K562 treated with DMSO at 1 percent for 48 hours (cell line): ENCODE data around the gene SLC22A4. TPM values are rescaled to one million over a fixed set of nuclear protein-coding genes. Genes with fewer than 3 reads are reported as not detected.

Experiments
- total RNA-seq: library from RNA; unstranded; fragments of 300-600 nt; gene quantifications from 2 replicates; pipeline ENCODE4 v1.2.3, GENCODE V29; 2022; ENCODE audit warnings: low replicate concordance; ENCODE audit errors: extremely low read depth

Gene SLC22A4
- total RNA-seq, result not detected in 2 replicates

GRCh38 chr5:132293992-132294727, at the start of gene SLC22A4:
Gene SLC22A4 (plus strand): TSS chr5:132294394. CDS start chr5:132294617, 223 bp downstream.

GRCh38 chr5:132257131-132258101, 36.8 kb upstream of the SLC22A4 start, which contains the start of gene PDLIM4:
Gene PDLIM4 (plus strand): TSS chr5:132257696. CDS start chr5:132257735, 39 bp downstream.

DNA sequence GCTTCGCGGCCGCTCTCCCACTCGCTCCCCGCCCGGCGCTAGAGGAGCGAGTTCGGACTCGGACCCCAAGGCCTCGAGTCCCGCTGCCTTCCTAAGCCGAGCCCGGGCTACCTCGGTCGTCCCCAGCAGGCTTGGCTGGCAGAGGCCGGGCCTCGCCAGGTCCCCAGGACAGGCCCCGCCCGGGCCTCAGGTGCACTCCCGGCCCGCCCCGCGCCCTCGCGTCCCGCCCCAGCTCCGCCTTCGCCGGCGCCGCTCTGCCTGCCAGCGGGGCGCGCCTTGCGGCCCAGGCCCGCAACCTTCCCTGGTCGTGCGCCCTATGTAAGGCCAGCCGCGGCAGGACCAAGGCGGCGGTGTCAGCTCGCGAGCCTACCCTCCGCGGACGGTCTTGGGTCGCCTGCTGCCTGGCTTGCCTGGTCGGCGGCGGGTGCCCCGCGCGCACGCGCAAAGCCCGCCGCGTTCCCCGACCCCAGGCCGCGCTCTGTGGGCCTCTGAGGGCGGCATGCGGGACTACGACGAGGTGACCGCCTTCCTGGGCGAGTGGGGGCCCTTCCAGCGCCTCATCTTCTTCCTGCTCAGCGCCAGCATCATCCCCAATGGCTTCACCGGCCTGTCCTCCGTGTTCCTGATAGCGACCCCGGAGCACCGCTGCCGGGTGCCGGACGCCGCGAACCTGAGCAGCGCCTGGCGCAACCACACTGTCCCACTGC, 75.4 kb downstream of the SLC22A4 start, which contains the start of gene SLC22A5:
Gene SLC22A5, plus strand, starts transcription at position 237 of the 707 bp plus-strand sequence. Its CDS starts 263 bp downstream, at position 500.

Other genes with a start within 250 kb of the SLC22A4 start
- gene IL3, start 233.7 kb upstream of the SLC22A4 start, total RNA-seq, result not detected in 2 replicates
- not detected in 2 replicates for gene CSF2, start 220.6 kb upstream of the SLC22A4 start, total RNA-seq
- gene P4HA2, start 66.5 kb upstream of the SLC22A4 start, total RNA-seq, result not detected in 2 replicates
- gene PDLIM4, start 36.7 kb upstream of the SLC22A4 start, total RNA-seq, result not detected in 2 replicates
- gene SLC22A5, start 75.3 kb downstream of the SLC22A4 start, total RNA-seq, result not detected in 2 replicates
- gene IRF1, start 196.4 kb downstream of the SLC22A4 start, total RNA-seq, result not detected in 2 replicates
- gene IL5, start 249.1 kb downstream of the SLC22A4 start, total RNA-seq, result not detected in 2 replicates